ENCODE measurements around the gene AFAP1.

AFAP1 gene

DNA sequence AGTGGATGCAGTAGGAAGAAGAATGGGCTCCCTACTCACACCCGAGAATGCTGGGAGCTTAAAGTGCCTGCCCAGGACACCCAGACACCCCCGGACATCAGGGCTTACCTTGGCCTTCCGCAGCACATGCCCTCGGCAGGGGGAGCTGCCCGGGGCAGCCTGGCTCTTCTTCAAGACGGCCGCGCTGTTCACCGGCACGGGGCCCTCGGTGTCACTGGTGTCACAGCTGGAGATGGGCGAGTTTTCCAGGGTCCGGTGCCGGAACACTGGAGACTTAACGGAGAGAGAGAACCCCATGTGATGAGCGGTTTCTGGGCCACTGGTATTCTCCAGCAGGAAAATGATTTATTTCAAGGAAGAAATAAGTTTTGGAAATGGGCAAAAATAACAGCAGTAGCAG, 170.9 kb downstream of the AFAP1 start:
- in situ Hi-C loops (cut with HindIII; ENCODE audit: low pct_ligation_motif_present, low sequenced_read_pairs): no loop called here
- no peak for DNase-seq
- peaks cover 88% of the 10 kb centered on the region for H3K36me3 ChIP-seq (replicated peaks)
- H3K4me3 ChIP-seq (ENCODE audit: low read depth, low read length): no peak overlapping the region
- H3K27ac ChIP-seq: no peak overlapping the region
- TF ChIP-seq, protein P1, sequence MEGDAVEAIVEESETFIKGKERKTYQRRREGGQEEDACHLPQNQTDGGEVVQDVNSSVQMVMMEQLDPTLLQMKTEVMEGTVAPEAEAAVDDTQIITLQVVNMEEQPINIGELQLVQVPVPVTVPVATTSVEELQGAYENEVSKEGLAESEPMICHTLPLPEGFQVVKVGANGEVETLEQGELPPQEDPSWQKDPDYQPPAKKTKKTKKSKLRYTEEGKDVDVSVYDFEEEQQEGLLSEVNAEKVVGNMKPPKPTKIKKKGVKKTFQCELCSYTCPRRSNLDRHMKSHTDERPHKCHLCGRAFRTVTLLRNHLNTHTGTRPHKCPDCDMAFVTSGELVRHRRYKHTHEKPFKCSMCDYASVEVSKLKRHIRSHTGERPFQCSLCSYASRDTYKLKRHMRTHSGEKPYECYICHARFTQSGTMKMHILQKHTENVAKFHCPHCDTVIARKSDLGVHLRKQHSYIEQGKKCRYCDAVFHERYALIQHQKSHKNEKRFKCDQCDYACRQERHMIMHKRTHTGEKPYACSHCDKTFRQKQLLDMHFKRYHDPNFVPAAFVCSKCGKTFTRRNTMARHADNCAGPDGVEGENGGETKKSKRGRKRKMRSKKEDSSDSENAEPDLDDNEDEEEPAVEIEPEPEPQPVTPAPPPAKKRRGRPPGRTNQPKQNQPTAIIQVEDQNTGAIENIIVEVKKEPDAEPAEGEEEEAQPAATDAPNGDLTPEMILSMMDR (IDR thresholded peaks at IDR 0.05; ENCODE audit: low read depth, low read length, missing control alignments): no peak
- H3K27me3 ChIP-seq (replicated peaks): no peaks in the 10 kb centered on the region

DNA sequence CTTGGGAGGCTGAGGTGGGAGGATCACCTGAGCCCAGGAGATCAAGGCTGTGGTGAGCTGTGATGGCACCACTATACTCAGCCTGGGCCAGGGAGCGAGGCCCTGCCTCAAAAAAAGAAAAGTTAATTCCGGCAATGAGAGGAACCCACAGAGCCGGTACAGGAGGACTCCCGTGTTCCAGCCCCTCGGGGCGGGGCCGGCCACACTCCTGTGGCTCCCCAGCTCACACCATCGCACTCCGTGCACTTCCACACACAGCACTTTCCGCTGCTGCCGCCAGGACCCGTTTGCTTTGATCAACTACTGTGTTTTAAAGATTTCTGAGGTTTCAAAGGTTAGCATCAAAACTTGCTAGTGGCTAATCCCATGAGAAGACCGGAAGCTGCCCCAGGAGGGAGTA, 171.7 kb downstream of the AFAP1 start:
- TF ChIP-seq, protein P1 (IDR thresholded peaks at IDR 0.05; ENCODE audit: low read depth, low read length, missing control alignments): no peak
- Histone ChIP-seq H3K4me3 (ENCODE audit: low read depth, low read length) (no peak overlapping the region), H3K27ac (no peak overlapping the region), H3K27me3 (replicated peaks) (no peaks in the 10 kb centered on the region), H3K36me3 (replicated peaks) (peaks cover 86% of the 10 kb centered on the region)
- in situ Hi-C loops (cut with HindIII; ENCODE audit: low pct_ligation_motif_present, low sequenced_read_pairs): no loop called here
- no peak for DNase-seq

DNA sequence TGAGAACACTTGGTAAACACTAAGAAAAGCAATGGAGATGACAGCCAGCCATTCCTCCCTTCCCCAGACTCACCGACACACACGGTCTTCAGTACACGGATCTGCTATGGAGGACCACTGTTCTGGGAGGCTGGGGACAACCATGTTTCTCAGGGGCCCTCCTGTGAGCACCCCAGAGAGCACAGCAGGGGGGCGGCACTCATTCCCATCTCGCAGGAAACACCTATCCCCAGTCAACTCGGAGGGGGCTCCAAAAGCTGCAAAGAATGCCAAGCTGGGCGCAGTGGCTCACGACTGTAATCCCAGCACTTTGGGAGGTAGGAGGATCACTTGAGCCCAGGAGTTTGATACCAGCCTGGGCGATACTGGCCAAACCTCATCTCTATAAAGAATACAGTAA, 172.1 kb downstream of the AFAP1 start:
- in situ Hi-C loops (cut with HindIII; ENCODE audit: low pct_ligation_motif_present, low sequenced_read_pairs): no loop called here

DNA sequence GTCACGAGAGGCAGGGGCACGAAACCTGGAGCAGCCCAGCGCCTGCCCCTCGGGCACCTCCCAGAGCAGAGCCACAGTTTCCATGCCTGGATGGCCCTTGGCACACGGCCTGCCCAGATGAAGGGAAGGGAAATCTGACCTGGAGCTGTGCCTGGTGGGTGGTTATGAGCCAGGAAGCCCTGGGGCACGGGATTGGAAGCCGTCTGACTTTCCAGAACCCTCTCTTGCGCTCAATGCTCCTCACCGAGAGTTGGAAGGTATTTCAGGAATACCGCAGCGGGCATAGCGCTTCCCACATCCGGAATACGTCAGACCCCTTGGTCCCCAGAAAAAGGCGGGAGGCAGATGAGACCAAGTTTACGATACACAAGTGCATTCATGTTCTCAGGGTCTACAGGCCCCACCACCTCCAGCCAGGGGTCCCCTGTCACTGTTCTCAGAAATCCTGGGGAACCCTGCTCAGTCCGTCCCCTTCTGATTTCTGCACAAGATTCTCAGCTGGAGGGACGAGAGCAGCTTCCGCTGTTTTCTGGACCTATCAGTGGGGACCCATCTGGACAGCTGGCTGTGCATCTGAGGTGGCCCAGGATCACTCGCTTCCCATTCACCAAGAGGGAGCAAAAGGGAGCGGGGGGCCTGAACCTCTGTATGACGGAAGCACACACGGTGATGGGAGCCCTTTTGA, 172.9 kb downstream of the AFAP1 start:
- in situ Hi-C loops (cut with HindIII; ENCODE audit: low pct_ligation_motif_present, low sequenced_read_pairs): no loop called here
- H3K36me3 ChIP-seq (replicated peaks): peaks cover 86% of the 10 kb centered on the region
- no peak overlapping the region for H3K4me3 ChIP-seq (ENCODE audit: low read depth, low read length)
- no peak overlapping the region for H3K27ac ChIP-seq
- H3K27me3 ChIP-seq (replicated peaks): no peaks in the 10 kb centered on the region
- TF ChIP-seq, protein P1 (IDR thresholded peaks at IDR 0.05; ENCODE audit: low read depth, low read length, missing control alignments): no peak
- DNase-seq: no peak

More for the DNA sequence above, 172.1 kb downstream of the AFAP1 start:
- TF ChIP-seq, protein P1 (IDR thresholded peaks at IDR 0.05; ENCODE audit: low read depth, low read length, missing control alignments): no peak
- peaks cover 86% of the 10 kb centered on the region for H3K36me3 ChIP-seq (replicated peaks)
- H3K4me3 ChIP-seq (ENCODE audit: low read depth, low read length): no peak overlapping the region
- H3K27ac ChIP-seq: no peak overlapping the region
- no peaks in the 10 kb centered on the region for H3K27me3 ChIP-seq (replicated peaks)
- no peak for DNase-seq

DNA sequence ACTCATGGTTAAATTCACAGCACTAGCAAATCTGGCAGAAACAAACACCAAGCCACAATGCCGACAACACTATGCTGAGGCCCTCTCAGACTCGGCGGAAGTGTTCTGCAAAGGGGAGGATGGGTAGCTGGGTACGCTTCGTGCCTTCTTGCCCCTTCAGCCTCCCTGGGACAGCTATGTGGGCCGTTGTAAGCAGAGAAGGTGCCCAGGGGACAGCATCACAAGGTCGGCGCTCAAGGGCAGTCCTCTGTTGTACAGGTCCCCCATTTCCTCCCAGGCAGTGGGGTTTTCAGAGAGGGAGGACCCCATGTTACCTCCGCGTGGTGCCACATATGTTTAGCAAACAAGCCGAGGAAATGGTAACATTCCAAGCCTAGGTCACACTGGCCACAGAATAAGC, 173.6 kb downstream of the AFAP1 start:
- no peaks in the 10 kb centered on the region for H3K27me3 ChIP-seq (replicated peaks)
- H3K36me3 ChIP-seq (replicated peaks): peaks cover 87% of the 10 kb centered on the region
- in situ Hi-C loops (cut with HindIII; ENCODE audit: low pct_ligation_motif_present, low sequenced_read_pairs): no loop called here

More for the DNA sequence above, 173.6 kb downstream of the AFAP1 start:
- no peak overlapping the region for H3K4me3 ChIP-seq (ENCODE audit: low read depth, low read length)
- no peak for DNase-seq
- TF ChIP-seq, protein P1 (IDR thresholded peaks at IDR 0.05; ENCODE audit: low read depth, low read length, missing control alignments): no peak
- H3K27ac ChIP-seq: no peak overlapping the region

All from brain microvascular endothelial cell (primary cell).